Loucy (cell line): ENCODE measurements around the gene ZNF362.

Experiments
- H2AFZ ChIP-seq: fragments of 200-600 bp; sonication (generic); 2 replicates; pipeline ENCODE4 v1.6.0; 2016; ENCODE audit warnings: antibody characterized with exemption, mild to moderate bottlenecking, low read length, moderate library complexity
- H3F3A ChIP-seq: fragments of 200-600 bp; 2 replicates; pipeline ENCODE4 v1.6.0; 2016; ENCODE audit warnings: antibody characterized with exemption, low read depth, mild to moderate bottlenecking
- H3K27me3 ChIP-seq: fragments of 200-600 bp; sonication (generic); 2 replicates; pipeline ENCODE4 v1.6.1; 2014; ENCODE audit warnings: low read length, mild to moderate bottlenecking; ENCODE audit not compliant: insufficient read depth, poor library complexity, severe bottlenecking
- H3K36me3 ChIP-seq: fragments of 200-600 bp; sonication (generic); 2 replicates; pipeline ENCODE4 v1.6.1; 2016; ENCODE audit warnings: low read length; ENCODE audit not compliant: insufficient read depth
- H3K4me1 ChIP-seq: fragments of 200-600 bp; sonication (generic); 2 replicates; pipeline ENCODE4 v1.5.1; 2014; ENCODE audit warnings: low read length, mild to moderate bottlenecking; ENCODE audit not compliant: insufficient read depth, poor library complexity, severe bottlenecking
- H3K4me2 ChIP-seq: fragments of 200-600 bp; sonication (generic); 2 replicates; pipeline ENCODE4 v1.6.0; 2014; ENCODE audit warnings: antibody characterized with exemption, low read length, low read depth, mild to moderate bottlenecking; ENCODE audit not compliant: poor library complexity, severe bottlenecking
- H3K4me3 ChIP-seq: fragments of 200-600 bp; sonication (generic); 2 replicates; pipeline ENCODE4 v1.5.1; 2014; ENCODE audit warnings: low read length, mild to moderate bottlenecking, mixed read lengths; ENCODE audit not compliant: poor library complexity, severe bottlenecking
- H3K79me2 ChIP-seq: fragments of 200-600 bp; sonication (generic); 2 replicates; pipeline ENCODE4 v1.6.1; 2014; ENCODE audit warnings: low read length; ENCODE audit not compliant: insufficient read depth
- H3K9ac ChIP-seq: fragments of 200-600 bp; sonication (generic); 2 replicates; pipeline ENCODE4 v1.6.0; 2014; ENCODE audit warnings: mild to moderate bottlenecking, low read depth, low read length, moderate library complexity; ENCODE audit not compliant: poor library complexity, severe bottlenecking
- H3K9me2 ChIP-seq: fragments of 200-600 bp; sonication (generic); replicated peaks from 2 replicates; pipeline ENCODE4 v1.6.1; 2016; ENCODE audit warnings: low read depth, low read length, mixed read lengths
- H3K9me3 ChIP-seq: fragments of 200-600 bp; sonication (generic); 2 replicates; pipeline ENCODE4 v1.6.1; 2014; ENCODE audit warnings: mild to moderate bottlenecking, antibody characterized with exemption, low read length, low read depth; ENCODE audit not compliant: insufficient read depth
- H4K20me1 ChIP-seq: fragments of 200-600 bp; sonication (generic); 2 replicates; pipeline ENCODE4 v1.6.0; 2014; ENCODE audit warnings: antibody characterized with exemption, low read length, mild to moderate bottlenecking; ENCODE audit not compliant: insufficient read depth, poor library complexity, severe bottlenecking
- CTCF ChIP-seq: fragments of 200-600 bp; sonication (generic); conservative IDR thresholded peaks from 2 replicates; pipeline ENCODE4 v1.5.1; 2014; ENCODE audit warnings: mild to moderate bottlenecking, antibody characterized with exemption, low read length
- EZH2phosphoT487 ChIP-seq: fragments of 200-600 bp; IDR thresholded peaks from 2 replicates; pipeline ENCODE4 v1.6.1; 2018; ENCODE audit warnings: antibody characterized with exemption, mild to moderate bottlenecking, moderate library complexity, borderline replicate concordance

The ZNF362 gene

GRCh38 chr1:33242652-33243051 is 13.6 kb upstream of the ZNF362 start:
- no peak overlapping the region for H3K9ac ChIP-seq
- H3K79me2 ChIP-seq: no peaks in the 10 kb centered on the region
- no peaks in the 10 kb centered on the region for H3K9me3 ChIP-seq
- no peak overlapping the region for H3K4me2 ChIP-seq
- H2AFZ ChIP-seq: no peak overlapping the region
- H3F3A ChIP-seq: no peaks in the 10 kb centered on the region
- no peaks in the 10 kb centered on the region for H3K9me2 ChIP-seq
- H3K4me1 ChIP-seq: no peaks in the 10 kb centered on the region
- no peaks in the 10 kb centered on the region for H3K27me3 ChIP-seq
- H3K4me3 ChIP-seq: no peak overlapping the region
- TF ChIP-seq EZH2phosphoT487: no peak
- no peaks in the 10 kb centered on the region for H3K36me3 ChIP-seq
- no peaks in the 10 kb centered on the region for H4K20me1 ChIP-seq

GRCh38 chr1:33244143-33244808 is 12.0 kb upstream of the ZNF362 start:
- Histone ChIP-seq H3K9me3 (no peaks in the 10 kb centered on the region), H3K4me3 (no peak overlapping the region), H3F3A (no peaks in the 10 kb centered on the region), H3K9me2 (no peaks in the 10 kb centered on the region), H2AFZ (no peak overlapping the region), H3K27me3 (no peaks in the 10 kb centered on the region), H3K4me1 (no peaks in the 10 kb centered on the region), H3K9ac (no peak overlapping the region), H3K79me2 (no peaks in the 10 kb centered on the region), H3K4me2 (no peak overlapping the region), H3K36me3 (no peaks in the 10 kb centered on the region), H4K20me1 (no peaks in the 10 kb centered on the region)
- TF ChIP-seq EZH2phosphoT487 (no peak), CTCF (no peak)

GRCh38 chr1:33244809-33245186 is 11.5 kb upstream of the ZNF362 start:
- Histone ChIP-seq H3K4me2 (no peak overlapping the region), H3K79me2 (no peaks in the 10 kb centered on the region), H2AFZ (no peak overlapping the region), H3K9ac (no peak overlapping the region), H3K9me2 (no peaks in the 10 kb centered on the region), H3K36me3 (no peaks in the 10 kb centered on the region), H3K27me3 (no peaks in the 10 kb centered on the region), H3K4me3 (no peak overlapping the region), H3F3A (no peaks in the 10 kb centered on the region), H4K20me1 (no peaks in the 10 kb centered on the region), H3K9me3 (no peaks in the 10 kb centered on the region), H3K4me1 (no peaks in the 10 kb centered on the region)
- TF ChIP-seq EZH2phosphoT487 (no peak), CTCF (no peak)

GRCh38 chr1:33246171-33246570 is 10.1 kb upstream of the ZNF362 start:
- Histone ChIP-seq H3K9me2 (no peaks in the 10 kb centered on the region), H3K9ac (no peak overlapping the region), H3K4me2 (no peak overlapping the region), H4K20me1 (no peaks in the 10 kb centered on the region), H3K9me3 (no peaks in the 10 kb centered on the region), H3K4me3 (no peak overlapping the region), H3K27me3 (no peaks in the 10 kb centered on the region), H3K36me3 (no peaks in the 10 kb centered on the region), H3K4me1 (no peaks in the 10 kb centered on the region), H2AFZ (no peak overlapping the region), H3K79me2 (no peaks in the 10 kb centered on the region), H3F3A (no peaks in the 10 kb centered on the region)
- TF ChIP-seq EZH2phosphoT487: no peak
- no peak for TF ChIP-seq CTCF
